ENCODE results near the gene C17orf78.
A peak's percentile ranks its signal among the peaks of the same experiment; 100 is the strongest.
"Not testable (repeated sequence)": the region's sequence is repeated elsewhere in the genome, so short reads cannot be mapped to it uniquely, and the experiment has no call there.

Gene C17orf78

GRCh38 chr17:37375706-37376105 is at the start of gene C17orf78:
Gene C17orf78 (plus strand): TSS chr17:37375985. CDS start chr17:37376093, 108 bp downstream.
- no peak for DNase-seq

- DNase-seq: no peak
These were observed 48.3 kb upstream of the C17orf78 start for GRCh38 chr17:37327341-37328090.

GRCh38 chr17:37338847-37339246 is 36.9 kb upstream of the C17orf78 start:
- no peak for DNase-seq

GRCh38 chr17:37339321-37339720 is 36.5 kb upstream of the C17orf78 start:
- DNase-seq: no peak

- no peak for DNase-seq
These were observed 35.0 kb upstream of the C17orf78 start for GRCh38 chr17:37340804-37341203.

GRCh38 chr17:37342589-37342988 is 33.2 kb upstream of the C17orf78 start:
- no peak for DNase-seq

GRCh38 chr17:37344519-37344918 is 31.3 kb upstream of the C17orf78 start:
- DNase-seq: no peak

GRCh38 chr17:37346863-37347402 is 28.9 kb upstream of the C17orf78 start:
- DNase-seq: not testable (repeated sequence)

- DNase-seq: not testable (repeated sequence)
These were observed 18.8 kb upstream of the C17orf78 start for GRCh38 chr17:37356796-37357569.

- DNase-seq: peak; percentile 64
These were observed 17.5 kb upstream of the C17orf78 start for GRCh38 chr17:37358098-37358829.

- DNase-seq: peak; percentile 100
These were observed 16.7 kb upstream of the C17orf78 start for GRCh38 chr17:37358830-37359681.

- no peak for DNase-seq
These were observed 16.1 kb upstream of the C17orf78 start for GRCh38 chr17:37359682-37360188.

- no peak for DNase-seq
These were observed 15.2 kb upstream of the C17orf78 start for GRCh38 chr17:37360632-37361031.

GRCh38 chr17:37361543-37361942 is 14.2 kb upstream of the C17orf78 start:
- DNase-seq: no peak

GRCh38 chr17:37365589-37365988 is 10.2 kb upstream of the C17orf78 start:
- DNase-seq: no peak

- no peak for DNase-seq
These were observed 7.2 kb upstream of the C17orf78 start for GRCh38 chr17:37368577-37368976.

GRCh38 chr17:37373530-37374159 is 2.1 kb upstream of the C17orf78 start:
- DNase-seq: peak; percentile 88

- no peak for DNase-seq
These were observed 6.3 kb downstream of the C17orf78 start for GRCh38 chr17:37382056-37382455.

- no peak for DNase-seq
These were observed 8.9 kb downstream of the C17orf78 start for GRCh38 chr17:37384560-37385149.

- DNase-seq: no peak
These were observed 9.7 kb downstream of the C17orf78 start for GRCh38 chr17:37385474-37385990.

GRCh38 chr17:37386462-37386861 is 10.7 kb downstream of the C17orf78 start:
- no peak for DNase-seq

Data from NCI-H774 (cell line).